NCI-H524 treated with DMSO at 0.1 percent for 48 hours (cell line): ENCODE results near the gene DAD1.
"Not testable (repeated sequence)": the region's sequence is repeated elsewhere in the genome, so short reads cannot be mapped to it uniquely, and the experiment has no call there.

Source experiments
- DNase-seq: peaks from one replicate; lab custom pipeline; 2025; lab: John Stamatoyannopoulos, UW

Gene DAD1

DNA sequence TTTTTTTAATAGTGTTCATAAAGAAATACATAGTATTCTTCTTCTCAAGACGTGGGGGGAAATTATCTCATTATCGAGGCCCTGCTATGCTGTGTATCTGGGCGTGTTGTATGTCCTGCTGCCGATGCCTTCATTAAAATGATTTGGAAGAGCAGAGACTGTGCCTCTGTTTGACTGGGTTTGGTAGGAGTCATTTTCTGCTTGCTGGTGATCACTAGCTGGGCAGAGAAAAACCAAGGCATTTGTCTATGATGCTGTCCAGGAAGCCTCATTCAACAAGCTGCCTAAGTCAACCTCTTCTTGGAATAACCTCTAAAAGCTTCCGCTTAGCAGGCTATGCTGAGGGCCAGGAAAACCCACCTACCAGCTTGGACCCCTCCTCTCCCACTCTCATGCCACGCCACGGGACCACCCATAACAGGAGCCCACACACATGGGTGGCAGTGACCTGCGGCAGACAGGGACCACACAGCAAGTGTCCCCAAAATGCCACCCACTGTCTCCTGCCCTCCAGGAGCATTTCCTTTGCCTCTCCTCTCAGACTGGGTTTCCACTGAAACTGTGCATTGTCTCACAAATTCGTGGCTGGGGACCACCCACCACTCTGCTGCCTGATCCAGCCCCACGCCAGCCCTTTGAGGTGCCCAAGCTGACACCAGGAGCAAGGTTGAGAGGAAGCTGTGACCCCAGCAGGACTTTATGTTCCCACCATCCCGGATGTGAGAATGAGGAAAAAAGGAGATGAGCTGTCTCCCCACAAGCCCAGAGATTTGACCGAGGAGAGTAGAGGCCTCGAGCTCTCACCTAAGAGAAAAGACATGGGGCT, 36.8 kb downstream of the DAD1 start:
- DNase-seq: no peak

DNA sequence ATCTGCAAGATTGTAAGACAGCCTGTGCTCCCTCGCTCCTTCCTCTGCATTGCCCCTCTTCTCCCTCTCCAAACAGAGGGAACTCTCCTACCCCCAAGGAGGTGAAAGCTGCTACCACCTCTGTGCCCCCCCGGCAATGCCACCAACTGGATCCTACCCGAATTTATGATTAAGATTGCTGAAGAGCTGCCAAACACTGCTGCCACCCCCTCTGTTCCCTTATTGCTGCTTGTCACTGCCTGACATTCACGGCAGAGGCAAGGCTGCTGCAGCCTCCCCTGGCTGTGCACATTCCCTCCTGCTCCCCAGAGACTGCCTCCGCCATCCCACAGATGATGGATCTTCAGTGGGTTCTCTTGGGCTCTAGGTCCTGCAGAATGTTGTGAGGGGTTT, 37.4 kb downstream of the DAD1 start:
- DNase-seq: no peak

DNA sequence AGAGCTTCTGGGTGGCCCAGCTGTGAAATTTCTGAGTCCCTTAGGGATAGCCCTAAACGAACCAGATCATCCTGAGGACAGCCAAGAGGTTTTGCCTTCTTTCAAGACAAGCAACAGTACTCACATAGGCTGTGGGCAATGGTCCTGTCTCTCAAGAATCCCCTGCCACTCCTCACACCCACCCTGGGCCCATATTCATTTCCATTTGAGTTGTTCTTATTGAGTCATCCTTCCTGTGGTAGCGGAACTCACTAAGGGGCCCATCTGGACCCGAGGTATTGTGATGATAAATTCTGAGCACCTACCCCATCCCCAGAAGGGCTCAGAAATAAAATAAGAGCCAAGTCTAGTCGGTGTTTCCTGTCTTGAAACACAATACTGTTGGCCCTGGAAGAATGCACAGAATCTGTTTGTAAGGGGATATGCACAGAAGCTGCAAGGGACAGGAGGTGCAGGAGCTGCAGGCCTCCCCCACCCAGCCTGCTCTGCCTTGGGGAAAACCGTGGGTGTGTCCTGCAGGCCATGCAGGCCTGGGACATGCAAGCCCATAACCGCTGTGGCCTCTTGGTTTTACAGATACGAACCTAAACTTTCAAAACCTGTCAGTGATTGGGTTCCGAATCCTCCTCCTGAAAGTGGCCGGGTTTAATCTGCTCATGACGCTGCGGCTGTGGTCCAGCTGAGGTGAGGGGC, 38.9 kb downstream of the DAD1 start:
- DNase-seq: no peak

DNA sequence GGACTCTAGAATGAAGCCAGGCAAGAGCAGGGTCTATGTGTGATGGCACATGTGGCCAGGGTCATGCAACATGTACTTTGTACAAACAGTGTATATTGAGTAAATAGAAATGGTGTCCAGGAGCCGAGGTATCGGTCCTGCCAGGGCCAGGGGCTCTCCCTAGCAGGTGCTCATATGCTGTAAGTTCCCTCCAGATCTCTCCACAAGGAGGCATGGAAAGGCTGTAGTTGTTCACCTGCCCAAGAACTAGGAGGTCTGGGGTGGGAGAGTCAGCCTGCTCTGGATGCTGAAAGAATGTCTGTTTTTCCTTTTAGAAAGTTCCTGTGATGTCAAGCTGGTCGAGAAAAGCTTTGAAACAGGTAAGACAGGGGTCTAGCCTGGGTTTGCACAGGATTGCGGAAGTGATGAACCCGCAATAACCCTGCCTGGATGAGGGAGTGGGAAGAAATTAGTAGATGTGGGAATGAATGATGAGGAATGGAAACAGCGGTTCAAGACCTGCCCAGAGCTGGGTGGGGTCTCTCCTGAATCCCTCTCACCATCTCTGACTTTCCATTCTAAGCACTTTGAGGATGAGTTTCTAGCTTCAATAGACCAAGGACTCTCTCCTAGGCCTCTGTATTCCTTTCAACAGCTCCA, 39.6 kb downstream of the DAD1 start:
- no peak for DNase-seq

GRCh38 chr14:22547948-22548750, 40.9 kb downstream of the DAD1 start:
- peak; percentile 77 for DNase-seq

- DNase-seq: no peak
Measured at GRCh38 chr14:22547313-22547947, 41.6 kb downstream of the DAD1 start.

- no peak for DNase-seq
Measured at GRCh38 chr14:22546722-22547071, 42.3 kb downstream of the DAD1 start.

DNA sequence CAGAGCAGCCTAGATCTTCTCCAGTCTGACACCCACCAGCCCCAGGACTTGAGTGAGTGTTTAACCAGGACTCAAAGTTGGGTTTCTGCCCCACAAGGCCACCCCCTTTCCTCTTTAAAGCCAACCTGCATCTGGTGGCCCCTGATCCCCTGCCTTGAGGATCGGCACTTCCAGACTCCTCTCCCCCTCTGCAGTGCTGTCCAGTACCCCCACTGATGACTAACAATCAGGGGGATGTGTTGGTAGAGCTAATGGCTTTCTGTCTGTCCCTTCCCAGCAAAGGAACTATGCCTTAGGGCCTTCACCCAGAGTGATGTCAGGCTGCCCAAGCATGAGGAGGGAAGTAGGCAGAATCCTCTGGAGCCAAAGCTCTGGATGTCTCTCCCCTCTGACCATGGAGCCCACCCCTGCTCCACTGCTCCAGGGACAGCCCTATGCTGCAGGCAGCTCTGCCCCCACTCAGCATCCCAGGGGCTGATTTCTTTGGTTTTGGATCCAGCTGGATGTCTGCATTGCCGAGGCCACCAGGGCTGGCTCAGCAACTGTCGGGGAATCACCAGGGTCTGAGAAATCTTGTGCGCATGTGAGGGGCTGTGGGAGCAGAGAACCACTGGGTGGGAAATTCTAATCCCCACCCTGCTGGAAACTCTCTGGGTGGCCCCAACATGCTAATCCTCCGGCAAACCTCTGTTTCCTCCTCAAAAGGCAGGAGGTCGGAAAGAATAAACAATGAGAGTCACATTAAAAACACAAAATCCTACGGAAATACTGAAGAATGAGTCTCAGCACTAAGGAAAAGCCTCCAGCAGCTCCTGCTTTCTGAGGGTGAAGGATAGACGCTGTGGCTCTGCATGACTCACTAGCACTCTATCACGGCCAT, 42.9 kb downstream of the DAD1 start:
- DNase-seq: no peak

GRCh38 chr14:22544881-22545420, 44.1 kb downstream of the DAD1 start:
- no peak for DNase-seq

DNA sequence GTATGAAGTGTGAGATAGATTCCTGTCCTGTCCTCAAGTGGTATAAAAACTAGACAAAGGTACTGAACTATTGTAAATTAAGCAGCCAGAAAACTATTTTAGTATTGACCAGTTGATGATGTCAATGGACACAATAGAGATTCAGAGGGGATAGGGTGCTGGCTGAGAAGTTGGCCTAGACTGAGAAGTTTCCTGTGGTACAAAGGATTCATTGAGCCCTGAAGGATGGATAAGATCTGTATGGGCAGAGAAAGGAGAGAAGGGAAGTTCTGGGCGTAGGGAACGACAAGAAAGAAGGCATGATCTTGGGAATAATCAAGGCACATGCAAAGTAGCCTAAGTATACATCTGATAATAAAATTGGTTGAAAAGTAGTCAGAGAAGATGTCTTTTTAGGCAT, 44.6 kb downstream of the DAD1 start:
- no peak for DNase-seq

DNA sequence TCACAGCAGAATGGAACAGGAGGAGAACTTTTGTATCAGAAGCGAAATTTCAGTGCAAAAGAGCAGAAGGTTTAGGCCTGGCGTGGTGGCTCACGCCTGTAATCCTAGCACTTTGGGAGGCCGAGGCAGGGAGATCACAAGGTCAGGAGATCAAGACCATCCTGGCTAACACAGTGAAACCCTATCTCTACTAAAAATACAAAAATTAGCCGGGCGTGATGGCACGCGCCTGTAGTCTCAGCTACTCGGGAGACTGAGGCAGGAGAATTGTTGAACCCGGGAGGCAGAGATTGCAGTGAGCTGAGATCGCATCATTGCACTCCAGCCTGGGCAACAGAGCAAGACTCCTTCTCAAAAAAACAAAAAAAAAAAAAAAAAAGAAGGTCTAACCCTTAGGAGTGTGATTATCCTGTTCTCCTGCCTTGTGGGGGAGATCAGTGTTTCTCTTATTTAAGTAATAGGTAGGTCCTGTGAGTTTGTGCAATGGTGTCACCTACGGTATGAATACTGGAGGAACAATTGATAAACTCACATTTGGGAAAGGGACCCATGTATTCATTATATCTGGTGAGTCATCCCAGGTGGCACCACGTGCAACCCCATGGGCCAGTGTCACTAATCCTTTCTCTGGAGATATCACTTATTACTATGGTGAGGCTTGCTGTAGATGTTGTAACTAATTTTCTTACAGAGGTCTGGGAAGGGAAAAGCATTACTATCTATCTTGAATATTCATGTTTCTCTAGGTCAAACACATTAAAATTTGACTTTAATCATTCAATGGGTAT, 45.3 kb downstream of the DAD1 start:
- DNase-seq: not testable (repeated sequence)

- DNase-seq: no peak
Measured at GRCh38 chr14:22542360-22542759, 46.7 kb downstream of the DAD1 start.

- DNase-seq: no peak
Measured at GRCh38 chr14:22541721-22542120, 47.3 kb downstream of the DAD1 start.

- no peak for DNase-seq
Measured at GRCh38 chr14:22540811-22541360, 48.1 kb downstream of the DAD1 start.

- DNase-seq: no peak
Measured at GRCh38 chr14:22540293-22540692, 48.7 kb downstream of the DAD1 start.

DNA sequence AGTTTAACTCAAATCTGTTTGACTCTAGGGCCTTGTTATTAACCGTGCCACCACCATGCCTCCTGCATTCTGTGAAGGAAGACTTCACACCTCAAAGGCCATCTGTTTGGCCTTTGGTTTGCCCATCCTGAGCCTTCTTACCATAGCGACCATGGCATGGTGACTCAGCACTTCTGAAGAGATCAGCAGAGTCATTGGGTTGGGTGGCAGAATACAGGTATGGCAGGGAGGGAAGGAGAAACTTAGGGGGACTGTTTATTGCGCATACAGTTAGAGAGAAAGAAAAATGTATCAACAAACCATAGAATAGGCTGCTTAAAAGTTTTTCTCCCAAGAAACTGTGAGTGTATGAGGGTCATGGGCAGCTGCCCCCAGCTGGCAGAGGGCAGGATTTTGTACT, 49.2 kb downstream of the DAD1 start:
- no peak for DNase-seq

DNA sequence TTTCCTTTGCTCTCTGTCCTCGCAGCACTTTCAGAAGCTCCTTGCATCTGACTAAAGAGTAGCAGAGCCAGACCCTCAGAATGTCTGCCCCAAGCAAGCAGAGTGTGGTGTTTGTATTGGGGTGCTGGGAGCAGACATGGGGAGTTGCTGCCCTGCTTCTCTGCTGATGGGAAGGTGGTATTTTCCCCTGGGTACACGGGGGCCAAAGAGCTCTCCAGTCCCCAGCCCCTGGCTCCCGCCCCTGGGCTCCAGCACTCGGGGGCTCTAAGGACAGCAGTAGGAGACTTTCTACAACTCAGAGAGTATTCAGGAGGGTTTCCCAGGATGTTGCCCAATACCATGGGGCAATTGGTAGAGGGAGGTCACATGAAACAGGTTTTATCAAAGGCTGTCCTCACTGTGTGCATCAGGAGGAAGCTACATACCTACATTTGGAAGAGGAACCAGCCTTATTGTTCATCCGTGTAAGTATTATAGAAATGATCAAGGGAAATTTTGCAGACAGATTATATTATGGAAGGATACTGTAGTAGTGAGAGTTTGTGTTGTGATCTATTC, 50.3 kb downstream of the DAD1 start:
- DNase-seq: no peak

GRCh38 chr14:22537436-22538310, 51.4 kb downstream of the DAD1 start:
- DNase-seq: no peak
